ES-I3 (cell line): ENCODE measurements around the gene GPER1.

Experiments used
- H3K36me3 ChIP-seq: 2 replicates; pipeline ENCODE4 v1.6.1; 2013; ENCODE audit warnings: mild to moderate bottlenecking, low read length, control low read depth, moderate library complexity; ENCODE audit not compliant: insufficient read depth
- H3K4me1 ChIP-seq: 2 replicates; pipeline ENCODE4 v1.6.1; 2013; ENCODE audit warnings: mild to moderate bottlenecking, control low read depth, low read length; ENCODE audit not compliant: insufficient read depth
- H3K9ac ChIP-seq: 2 replicates; pipeline ENCODE4 v1.6.1; 2013; ENCODE audit warnings: low read depth, mild to moderate bottlenecking, low read length, moderate library complexity
- H3K9me3 ChIP-seq: 2 replicates; pipeline ENCODE4 v1.6.1; 2013; ENCODE audit warnings: mild to moderate bottlenecking, low read length, moderate library complexity; ENCODE audit not compliant: control insufficient read depth, insufficient read depth

GPER1 gene

GRCh38 chr7:1050254-1050906 is 37.5 kb upstream of the GPER1 start:
- peaks cover 9% of the 10 kb centered on the region; the same call in 1 of the 2 replicates for H3K4me1 ChIP-seq
- H3K9me3 ChIP-seq: no peaks in the 10 kb centered on the region
- H3K36me3 ChIP-seq: no peaks in the 10 kb centered on the region
- no peak overlapping the region for H3K9ac ChIP-seq

DNA sequence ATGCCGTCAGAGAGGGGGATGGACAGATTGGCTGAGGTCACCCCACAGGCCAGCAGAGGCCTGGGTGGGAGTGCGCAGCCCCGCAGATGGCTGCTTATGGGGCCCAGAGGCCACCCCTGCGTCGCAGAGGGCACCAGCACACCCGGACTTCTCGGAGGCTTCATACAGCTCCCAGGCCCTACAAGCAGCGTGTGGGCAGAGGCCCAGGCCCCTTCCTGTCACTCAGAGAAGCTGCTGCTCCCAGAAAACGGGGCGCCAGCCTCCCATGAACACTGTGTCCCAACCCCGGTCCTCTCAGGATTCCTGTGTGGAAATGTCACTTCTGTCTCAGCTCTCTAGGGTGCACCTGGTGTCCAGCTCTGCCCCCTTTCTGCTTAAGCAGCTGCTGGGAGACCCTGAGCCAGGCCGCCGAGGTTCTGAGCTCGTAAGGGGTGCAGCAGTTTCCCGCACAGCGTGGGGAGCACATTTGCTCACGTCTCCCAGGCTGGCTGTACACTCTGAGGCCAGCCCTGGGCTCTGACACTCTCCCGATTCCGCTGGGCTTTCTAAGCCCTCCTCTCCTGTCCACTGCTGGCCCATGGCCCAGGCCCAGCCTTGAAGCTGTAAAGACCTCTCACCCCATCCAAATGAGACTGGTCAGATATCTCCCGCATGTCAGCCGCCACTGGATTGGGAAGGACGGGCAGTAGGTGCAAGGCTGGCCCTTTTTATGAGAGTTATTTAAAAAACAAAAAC is 36.8 kb upstream of the GPER1 start:
- Histone ChIP-seq H3K9ac (no peak overlapping the region), H3K36me3 (no peaks in the 10 kb centered on the region), H3K9me3 (no peaks in the 10 kb centered on the region), H3K4me1 (peaks cover 9% of the 10 kb centered on the region; the same call in 1 of the 2 replicates)

DNA sequence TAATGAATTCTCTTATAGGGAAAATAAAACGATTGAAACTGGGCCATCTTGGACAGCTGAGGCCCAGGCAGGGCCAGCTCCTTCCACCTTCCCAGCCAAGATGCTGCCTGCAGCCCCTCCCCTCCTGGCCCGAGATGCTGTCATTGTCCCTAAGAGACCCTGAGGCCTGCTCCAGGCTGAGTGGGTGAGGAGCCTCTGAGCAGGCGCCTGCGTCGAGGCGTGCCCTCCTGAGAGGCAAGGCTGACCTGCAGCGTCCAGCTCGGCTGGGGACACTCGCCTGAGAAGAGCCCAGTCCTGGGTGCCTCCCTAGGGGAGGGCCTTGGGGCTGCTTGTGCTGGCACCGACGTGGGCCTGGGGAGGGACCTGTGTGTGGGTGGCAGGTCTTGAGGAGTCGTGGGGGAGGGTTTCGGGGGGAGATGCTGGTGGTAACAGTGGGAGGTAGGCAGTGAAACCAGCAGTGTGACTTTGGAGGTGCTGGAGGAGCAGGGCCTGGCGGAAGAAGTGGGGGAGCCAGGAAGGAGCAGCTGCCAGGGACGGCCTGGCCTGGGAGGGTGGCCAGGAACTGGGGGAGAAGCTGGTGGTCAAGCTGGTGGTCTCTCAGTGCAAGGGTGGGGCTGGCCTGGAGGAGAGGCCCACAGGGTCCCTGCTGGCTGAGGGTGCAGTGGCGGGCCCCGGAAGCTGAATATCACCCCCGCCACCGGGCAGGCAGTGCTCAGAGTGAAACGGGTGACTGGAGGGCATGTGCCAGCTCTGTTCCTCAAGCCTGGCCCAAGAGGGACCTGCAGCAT is 35.7 kb upstream of the GPER1 start:
- Histone ChIP-seq H3K4me1 (peaks cover 9% of the 10 kb centered on the region; the same call in 1 of the 2 replicates), H3K9me3 (no peaks in the 10 kb centered on the region), H3K36me3 (no peaks in the 10 kb centered on the region), H3K9ac (no peak overlapping the region)

- Histone ChIP-seq H3K9me3 (no peaks in the 10 kb centered on the region), H3K36me3 (no peaks in the 10 kb centered on the region; the same call in 1 of the 2 replicates), H3K9ac (no peak overlapping the region), H3K4me1 (peaks cover 9% of the 10 kb centered on the region; the same call in 1 of the 2 replicates)
Observed at GRCh38 chr7:1053002-1053411, 34.9 kb upstream of the GPER1 start.

DNA sequence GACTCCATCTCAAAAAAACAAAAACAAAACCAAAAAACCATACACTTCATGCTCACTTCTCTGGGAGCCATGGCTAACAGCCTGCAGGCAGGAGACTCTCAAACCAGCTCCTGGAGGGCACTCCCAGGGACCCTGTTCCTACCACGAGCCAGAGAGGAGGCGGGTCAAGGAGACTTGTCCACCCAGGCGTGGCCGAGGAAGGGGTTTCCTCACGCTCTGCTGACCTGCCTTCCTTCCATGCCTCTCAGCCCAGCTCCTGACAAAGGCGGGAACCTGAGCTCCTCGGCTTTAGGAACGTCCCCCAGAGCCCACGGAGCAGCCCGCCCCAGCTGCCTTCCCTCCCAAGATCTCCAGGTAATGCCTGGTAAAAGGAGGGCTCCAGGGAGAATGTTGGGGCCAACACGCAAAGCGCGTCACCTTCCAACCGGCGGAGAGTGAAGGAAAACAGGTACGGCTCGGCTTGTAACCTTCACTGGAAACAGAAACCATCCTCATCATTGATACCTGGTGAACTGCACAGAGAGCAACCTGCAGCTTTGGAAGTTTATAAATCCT is 34.0 kb upstream of the GPER1 start:
- peaks cover 9% of the 10 kb centered on the region; the same call in 1 of the 2 replicates for H3K4me1 ChIP-seq
- no peak overlapping the region for H3K9ac ChIP-seq

GRCh38 chr7:1054438-1054837 is 33.5 kb upstream of the GPER1 start:
- H3K9ac ChIP-seq: no peak overlapping the region
- H3K4me1 ChIP-seq: peaks cover 9% of the 10 kb centered on the region; the same call in 1 of the 2 replicates
- H3K9me3 ChIP-seq: no peaks in the 10 kb centered on the region
- no peaks in the 10 kb centered on the region; the same call in 1 of the 2 replicates for H3K36me3 ChIP-seq

More for the DNA sequence above, 34.0 kb upstream of the GPER1 start:
- no peaks in the 10 kb centered on the region; the same call in 1 of the 2 replicates for H3K36me3 ChIP-seq
- no peaks in the 10 kb centered on the region for H3K9me3 ChIP-seq

DNA sequence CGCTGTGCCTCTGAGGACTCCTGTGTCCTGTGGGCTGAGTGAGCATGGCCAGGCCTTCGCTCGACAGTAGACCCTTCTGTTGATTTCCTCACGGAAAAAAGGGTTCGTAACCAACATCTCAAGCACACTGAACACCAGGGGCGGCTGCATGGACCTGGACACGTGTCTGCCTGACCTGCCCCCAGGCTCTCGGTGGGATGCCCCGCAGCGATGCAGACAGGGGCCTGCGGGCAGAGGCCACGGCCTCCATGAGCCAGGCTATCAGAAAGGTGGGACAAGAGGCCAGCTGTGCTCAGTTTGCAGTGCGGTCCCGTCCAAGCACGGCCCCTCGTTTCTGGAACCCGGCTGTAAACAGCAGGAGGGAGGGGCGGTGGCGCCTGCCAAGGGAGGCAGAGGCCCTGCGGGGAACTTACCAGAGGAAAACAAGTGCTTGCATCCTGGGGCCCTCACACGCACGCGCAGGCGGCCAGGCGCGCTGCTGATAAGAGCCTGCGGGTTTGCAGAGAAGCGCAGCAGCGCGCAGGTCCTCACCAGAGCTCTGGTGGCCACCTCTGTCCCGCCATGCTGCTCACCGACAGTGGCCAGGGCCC is 33.0 kb upstream of the GPER1 start:
- Histone ChIP-seq H3K36me3 (no peaks in the 10 kb centered on the region; the same call in 1 of the 2 replicates), H3K9ac (no peak overlapping the region), H3K4me1 (peaks cover 9% of the 10 kb centered on the region; the same call in 1 of the 2 replicates), H3K9me3 (no peaks in the 10 kb centered on the region)

GRCh38 chr7:1055491-1055955 is 32.4 kb upstream of the GPER1 start:
- Histone ChIP-seq H3K4me1 (peaks cover 11% of the 10 kb centered on the region; the same call in 1 of the 2 replicates), H3K9me3 (no peaks in the 10 kb centered on the region), H3K9ac (no peak overlapping the region), H3K36me3 (no peaks in the 10 kb centered on the region; the same call in 1 of the 2 replicates)

- H3K4me1 ChIP-seq: peaks cover 15% of the 10 kb centered on the region; the same call in 1 of the 2 replicates
- no peak overlapping the region for H3K9ac ChIP-seq
- no peaks in the 10 kb centered on the region; the same call in 1 of the 2 replicates for H3K36me3 ChIP-seq
- H3K9me3 ChIP-seq: no peaks in the 10 kb centered on the region
Observed at GRCh38 chr7:1055956-1056784, 31.7 kb upstream of the GPER1 start.

DNA sequence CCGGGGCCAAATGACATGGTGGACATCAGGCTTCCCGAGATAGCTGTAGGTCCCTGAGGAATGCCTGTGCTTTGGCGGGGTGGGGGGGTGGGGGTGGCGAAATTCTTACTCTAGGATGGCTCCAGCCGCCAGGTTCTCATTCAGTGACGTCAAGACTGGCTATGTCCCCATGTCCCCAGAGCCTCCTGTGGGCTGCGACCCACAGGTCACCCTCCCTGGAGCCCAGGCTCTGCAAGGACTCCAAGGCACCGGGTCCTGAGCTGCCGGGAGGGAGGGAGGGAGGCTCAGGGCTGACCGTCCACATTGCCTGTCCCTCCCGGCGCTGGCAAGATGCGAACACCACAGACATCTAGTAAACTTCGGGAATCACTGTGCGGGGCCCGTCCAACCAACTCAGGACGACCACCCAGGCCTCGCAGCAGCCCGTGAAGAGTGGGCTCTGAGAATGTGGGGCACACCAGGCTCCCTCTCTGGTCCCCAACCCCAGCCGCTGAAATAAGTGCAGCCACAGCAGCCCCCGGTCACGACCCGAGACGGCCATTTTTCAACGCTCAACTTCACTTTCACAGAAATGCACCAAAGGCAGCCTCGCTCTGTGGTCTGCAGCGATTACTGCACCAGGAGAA is 31.0 kb upstream of the GPER1 start:
- Histone ChIP-seq H3K9ac (no peak overlapping the region), H3K9me3 (no peaks in the 10 kb centered on the region), H3K36me3 (no peaks in the 10 kb centered on the region; the same call in 1 of the 2 replicates), H3K4me1 (peaks cover 15% of the 10 kb centered on the region; the same call in 1 of the 2 replicates)

GRCh38 chr7:1057416-1058291 is 30.3 kb upstream of the GPER1 start:
- no peak overlapping the region for H3K9ac ChIP-seq
- peaks cover 14% of the 10 kb centered on the region; the same call in 1 of the 2 replicates for H3K4me1 ChIP-seq
- no peaks in the 10 kb centered on the region for H3K9me3 ChIP-seq
- no peaks in the 10 kb centered on the region; the same call in 1 of the 2 replicates for H3K36me3 ChIP-seq

- Histone ChIP-seq H3K9me3 (no peaks in the 10 kb centered on the region), H3K4me1 (peaks cover 7% of the 10 kb centered on the region; the same call in 1 of the 2 replicates), H3K9ac (no peak overlapping the region), H3K36me3 (no peaks in the 10 kb centered on the region; the same call in 1 of the 2 replicates)
Observed at GRCh38 chr7:1058311-1058710, 29.6 kb upstream of the GPER1 start.
